COLO829 (cell line): Measurements from ENCODE around the gene TRERF1.
"Not testable (repeated sequence)": the region's sequence is repeated elsewhere in the genome, so short reads cannot be mapped to it uniquely, and the experiment has no call there.

Experiments
- DNase-seq: peaks from one replicate; pipeline ENCODE4 v3.0.0; 2012; ENCODE audit warnings: low spot score

The TRERF1 gene, protein sequence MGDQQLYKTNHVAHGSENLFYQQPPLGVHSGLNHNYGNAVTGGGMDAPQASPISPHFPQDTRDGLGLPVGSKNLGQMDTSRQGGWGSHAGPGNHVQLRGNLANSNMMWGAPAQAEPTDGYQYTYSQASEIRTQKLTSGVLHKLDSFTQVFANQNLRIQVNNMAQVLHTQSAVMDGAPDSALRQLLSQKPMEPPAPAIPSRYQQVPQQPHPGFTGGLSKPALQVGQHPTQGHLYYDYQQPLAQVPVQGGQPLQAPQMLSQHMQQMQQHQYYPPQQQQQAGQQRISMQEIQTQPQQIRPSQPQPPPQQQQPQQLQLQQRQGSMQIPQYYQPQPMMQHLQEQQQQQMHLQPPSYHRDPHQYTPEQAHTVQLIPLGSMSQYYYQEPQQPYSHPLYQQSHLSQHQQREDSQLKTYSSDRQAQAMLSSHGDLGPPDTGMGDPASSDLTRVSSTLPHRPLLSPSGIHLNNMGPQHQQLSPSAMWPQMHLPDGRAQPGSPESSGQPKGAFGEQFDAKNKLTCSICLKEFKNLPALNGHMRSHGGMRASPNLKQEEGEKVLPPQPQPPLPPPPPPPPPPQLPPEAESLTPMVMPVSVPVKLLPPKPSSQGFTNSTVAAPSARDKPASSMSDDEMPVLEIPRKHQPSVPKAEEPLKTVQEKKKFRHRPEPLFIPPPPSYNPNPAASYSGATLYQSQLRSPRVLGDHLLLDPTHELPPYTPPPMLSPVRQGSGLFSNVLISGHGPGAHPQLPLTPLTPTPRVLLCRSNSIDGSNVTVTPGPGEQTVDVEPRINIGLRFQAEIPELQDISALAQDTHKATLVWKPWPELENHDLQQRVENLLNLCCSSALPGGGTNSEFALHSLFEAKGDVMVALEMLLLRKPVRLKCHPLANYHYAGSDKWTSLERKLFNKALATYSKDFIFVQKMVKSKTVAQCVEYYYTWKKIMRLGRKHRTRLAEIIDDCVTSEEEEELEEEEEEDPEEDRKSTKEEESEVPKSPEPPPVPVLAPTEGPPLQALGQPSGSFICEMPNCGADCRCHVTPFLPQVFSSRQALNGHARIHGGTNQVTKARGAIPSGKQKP (N-terminal part only)

DNA sequence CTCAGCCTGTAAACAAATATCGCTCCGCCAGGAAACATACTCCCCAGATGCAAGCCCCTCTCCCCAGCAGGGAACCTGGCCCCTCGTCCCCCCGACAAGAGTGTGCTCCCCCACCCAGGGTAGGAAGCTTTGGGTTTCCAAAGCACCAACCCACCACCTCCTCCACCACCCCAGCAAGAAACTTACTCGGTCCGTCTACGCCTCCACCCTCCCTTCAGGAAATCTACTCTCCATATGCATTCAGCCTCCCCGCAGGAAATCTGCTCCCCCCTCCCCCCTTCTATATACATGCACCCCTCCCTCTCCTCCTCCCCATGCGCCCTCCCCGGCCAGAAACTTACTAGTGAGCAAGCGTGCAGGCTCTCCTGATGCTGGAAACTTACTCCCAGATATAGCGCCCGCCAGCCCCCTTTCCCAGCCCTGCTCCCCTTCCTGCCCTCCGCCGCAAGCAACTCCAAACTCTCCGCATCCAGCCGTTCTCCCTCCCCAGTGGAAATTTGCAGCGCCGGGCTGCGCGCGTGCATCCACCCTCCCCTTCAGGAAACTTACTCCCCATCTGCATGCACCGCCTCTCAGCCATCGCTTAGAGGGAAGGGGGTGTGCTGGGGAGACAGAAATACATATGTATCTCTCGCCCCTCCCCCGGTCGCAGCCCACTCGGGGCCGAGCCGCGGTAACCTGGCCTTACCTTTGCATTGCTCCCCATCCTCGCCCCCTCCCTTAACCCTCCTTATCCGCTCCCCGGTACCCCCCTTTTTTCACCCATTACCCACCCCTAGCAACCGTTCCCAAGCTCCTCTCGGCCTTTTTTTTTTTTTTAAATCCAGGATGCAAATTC is at the start of gene TRERF1:
TRERF1 (minus strand) TSS at position 594 of the 838 bp plus-strand sequence. CDS start 182,336 bp downstream, outside the sequence.
- DNase-seq, result no peak

DNA sequence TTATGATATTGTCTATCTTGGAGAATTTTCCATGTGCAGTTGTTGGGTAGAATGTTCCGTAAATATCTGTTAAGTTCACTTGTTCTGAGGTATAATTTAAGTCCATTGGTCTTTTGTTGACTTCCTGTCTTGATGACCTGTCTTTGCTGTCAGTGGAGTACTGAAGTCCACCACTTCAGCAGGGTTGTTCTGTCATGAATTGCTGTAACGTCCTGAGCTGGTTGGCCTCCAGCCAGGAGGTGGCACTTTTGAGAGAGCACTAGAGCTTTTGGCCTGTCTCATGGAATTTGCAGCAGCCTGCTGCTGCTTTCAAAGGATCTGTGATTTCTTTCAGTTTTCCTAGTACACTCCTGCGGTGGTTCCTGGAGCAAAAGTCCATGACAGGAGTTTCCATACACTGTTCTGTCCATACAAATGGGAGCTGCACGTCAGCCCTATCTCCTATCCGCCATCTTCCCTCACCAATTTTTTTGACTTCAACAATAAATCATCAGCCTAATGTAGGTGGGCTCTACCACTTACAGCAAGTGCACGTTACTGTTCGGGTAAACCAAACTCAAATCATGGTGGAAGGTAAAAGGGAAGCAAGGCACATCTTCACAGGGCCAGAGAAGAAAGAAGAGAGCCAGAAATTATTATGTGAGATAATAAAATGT is 46.9 kb upstream of the TRERF1 start:
- DNase-seq, result no peak

- no peak for DNase-seq
These were observed 42.3 kb upstream of the TRERF1 start for GRCh38 chr6:42493914-42494539.

- no peak for DNase-seq
These were observed 36.4 kb upstream of the TRERF1 start for GRCh38 chr6:42488129-42488528.

GRCh38 chr6:42484261-42484660 is 32.5 kb upstream of the TRERF1 start:
- no peak for DNase-seq

GRCh38 chr6:42482174-42482573 is 30.4 kb upstream of the TRERF1 start:
- DNase-seq, result no peak

GRCh38 chr6:42471714-42472113 is 20.0 kb upstream of the TRERF1 start:
- no peak for DNase-seq

GRCh38 chr6:42471142-42471541 is 19.4 kb upstream of the TRERF1 start:
- no peak for DNase-seq

GRCh38 chr6:42468273-42468672 is 16.5 kb upstream of the TRERF1 start:
- no peak for DNase-seq

- no peak for DNase-seq
These were observed 15.9 kb upstream of the TRERF1 start for GRCh38 chr6:42467651-42468050.

GRCh38 chr6:42466470-42466869 is 14.7 kb upstream of the TRERF1 start:
- DNase-seq, result not testable (repeated sequence)

- no peak for DNase-seq
These were observed 10.8 kb upstream of the TRERF1 start for GRCh38 chr6:42462474-42462972.

DNA sequence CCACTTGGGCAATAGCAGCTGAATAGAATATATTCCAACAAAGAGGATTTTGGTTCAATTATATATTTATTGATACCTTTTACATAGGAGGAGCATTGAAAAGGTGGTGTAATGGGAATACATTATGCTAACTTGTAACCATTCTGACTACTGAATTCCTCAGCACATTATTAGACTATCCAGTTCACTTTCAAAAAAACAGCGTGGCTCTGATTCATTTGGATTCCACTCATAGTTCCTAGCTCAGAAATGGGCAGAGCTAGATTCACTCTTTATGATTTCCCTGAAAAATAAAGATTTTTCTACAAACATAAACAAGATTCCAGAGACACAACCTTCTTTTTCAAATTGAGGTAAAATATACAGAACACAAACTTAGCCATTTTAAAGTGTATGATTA is 9.2 kb upstream of the TRERF1 start:
- DNase-seq, result no peak

DNA sequence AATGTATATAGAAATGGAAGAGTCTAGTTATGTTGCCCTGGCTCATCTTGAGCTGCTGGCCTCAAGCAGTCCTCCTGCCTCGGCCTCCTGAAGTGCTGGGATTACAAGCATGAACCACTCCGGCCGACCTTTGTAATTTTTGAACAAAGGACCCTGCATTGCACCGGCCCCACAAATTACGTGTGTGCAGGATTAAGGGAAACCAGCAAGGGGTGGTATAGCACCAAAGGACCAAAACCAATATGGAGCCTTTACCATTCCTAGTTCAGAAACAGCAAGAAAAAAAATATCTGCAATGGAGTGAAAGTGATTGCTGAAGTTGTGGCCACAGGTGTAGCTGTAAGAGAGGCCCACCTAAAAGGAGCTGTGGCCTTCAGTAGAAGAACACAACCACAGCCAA is 8.2 kb upstream of the TRERF1 start:
- no peak for DNase-seq

DNA sequence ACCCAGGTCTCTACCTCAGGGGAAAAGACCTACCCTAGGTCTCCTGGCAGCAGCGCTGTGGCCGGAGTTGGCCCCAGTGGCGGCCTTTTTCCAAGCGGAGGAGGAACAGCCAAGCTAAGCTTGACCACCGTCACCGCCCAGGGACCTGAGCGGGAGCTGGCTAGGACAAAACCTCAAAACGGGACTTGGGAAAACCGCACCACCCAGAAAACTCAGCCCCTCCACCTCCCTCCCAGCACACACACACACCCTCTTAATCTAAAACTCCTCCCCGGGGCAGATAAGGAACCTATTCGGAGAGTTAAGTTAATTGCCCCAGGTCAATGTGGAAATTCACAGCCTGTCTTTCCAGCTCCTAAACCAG is 2.7 kb upstream of the TRERF1 start:
- DNase-seq, result no peak

GRCh38 chr6:42453654-42454427 is 2.1 kb upstream of the TRERF1 start:
- DNase-seq, result no peak

GRCh38 chr6:42453031-42453653 is 1.4 kb upstream of the TRERF1 start:
- no peak for DNase-seq

DNA sequence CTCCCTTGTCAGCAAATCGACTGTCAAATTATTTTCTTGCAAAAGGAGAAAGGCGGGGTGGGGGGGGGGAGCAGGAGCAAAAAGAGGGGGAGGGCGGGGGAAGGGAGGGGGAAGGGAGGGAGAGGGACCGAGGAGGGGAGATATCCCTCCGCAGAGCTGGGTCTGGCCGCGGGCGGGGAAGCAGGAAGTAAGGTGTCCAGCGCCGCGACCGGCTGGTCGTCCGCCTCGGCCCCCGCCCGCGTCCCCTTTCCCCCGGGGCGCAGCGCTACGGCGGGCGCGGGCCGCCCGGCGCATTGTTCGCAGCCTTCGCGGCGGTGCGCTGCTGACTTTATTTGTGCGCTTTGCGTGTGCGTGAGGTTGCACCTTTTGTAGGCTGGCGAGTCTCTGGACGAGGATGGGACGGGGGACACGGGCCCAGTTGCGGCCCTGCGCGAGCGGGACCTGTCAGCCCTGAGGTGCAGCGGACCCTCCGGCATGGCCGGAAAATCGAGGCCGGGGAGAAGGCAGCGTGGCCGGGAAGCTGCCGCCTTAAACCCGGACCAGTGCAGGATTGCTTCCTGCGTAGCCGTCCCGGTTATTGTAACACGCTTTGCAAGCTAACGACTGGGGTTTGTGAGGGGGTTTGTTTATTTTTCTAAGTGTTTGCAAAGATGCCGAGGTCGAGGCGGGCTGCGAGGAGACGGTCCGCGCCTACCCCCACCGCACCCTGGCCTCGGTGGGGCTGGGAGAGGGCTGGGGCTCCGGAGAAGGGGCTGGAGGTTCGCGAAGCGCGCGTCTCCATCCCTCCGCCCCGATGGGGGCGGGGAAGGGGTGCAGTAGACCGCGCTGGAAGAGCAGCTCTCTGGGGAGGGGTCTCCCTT is 675 bp upstream of the TRERF1 start:
- no peak for DNase-seq
